OCI-LY1 (cell line): Measurements from ENCODE around the gene ANKFY1.

ENCODE experiments used
- H2AFZ ChIP-seq: fragments of 200-600 bp; sonication (generic), shearing (Covaris generic); 2 replicates; pipeline ENCODE4 v1.6.0; 2014; ENCODE audit warnings: antibody characterized with exemption, mild to moderate bottlenecking, low read length
- H3F3A ChIP-seq: fragments of 200-600 bp; sonication (generic), shearing (Covaris generic); 2 replicates; pipeline ENCODE4 v1.6.0; 2014; ENCODE audit warnings: mild to moderate bottlenecking, antibody characterized with exemption, low read length, moderate library complexity; ENCODE audit not compliant: insufficient read depth
- H3K27ac ChIP-seq: fragments of 200-600 bp; sonication (generic); 2 replicates; pipeline ENCODE4 v1.5.1; 2014; ENCODE audit warnings: low read length, mixed run types, mild to moderate bottlenecking, low read depth; ENCODE audit not compliant: poor library complexity, severe bottlenecking
- H3K27me3 ChIP-seq: fragments of 200-600 bp; sonication (generic); 2 replicates; pipeline ENCODE4 v1.6.0; 2014; ENCODE audit warnings: antibody characterized with exemption, mild to moderate bottlenecking, low read length, moderate library complexity; ENCODE audit not compliant: insufficient read depth
- H3K36me3 ChIP-seq: fragments of 200-600 bp; sonication (generic); 2 replicates; pipeline ENCODE4 v1.6.1; 2014; ENCODE audit warnings: mild to moderate bottlenecking, antibody characterized with exemption, low read length, moderate library complexity, mixed read lengths; ENCODE audit not compliant: insufficient read depth
- H3K4me1 ChIP-seq: fragments of 200-600 bp; sonication (generic); 2 replicates; pipeline ENCODE4 v1.5.1; 2014; ENCODE audit warnings: mild to moderate bottlenecking, low read length, moderate library complexity; ENCODE audit not compliant: insufficient read depth, severe bottlenecking
- H3K4me2 ChIP-seq: fragments of 200-600 bp; sonication (generic), shearing (Covaris generic); 2 replicates; pipeline ENCODE4 v1.6.1; 2014; ENCODE audit warnings: low read length
- H3K4me3 ChIP-seq: fragments of 200-600 bp; sonication (generic); 2 replicates; pipeline ENCODE4 v1.5.1; 2014; ENCODE audit warnings: low read length, low read depth, mild to moderate bottlenecking, mixed read lengths; ENCODE audit not compliant: poor library complexity, severe bottlenecking
- H3K79me2 ChIP-seq: fragments of 200-600 bp; shearing (Covaris generic); 2 replicates; pipeline ENCODE4 v1.6.1; 2016; ENCODE audit warnings: mixed run types, low read length, mixed read lengths; ENCODE audit not compliant: insufficient read depth
- H3K9ac ChIP-seq: fragments of 200-600 bp; sonication (generic), shearing (Covaris generic); 2 replicates; pipeline ENCODE4 v1.6.1; 2014; ENCODE audit warnings: mild to moderate bottlenecking, low read length, mixed read lengths
- H3K9me2 ChIP-seq: fragments of 200-600 bp; sonication (generic), shearing (Covaris generic); 2 replicates; pipeline ENCODE4 v1.6.1; 2014; ENCODE audit warnings: low read depth, mild to moderate bottlenecking, low read length, mixed read lengths
- H3K9me3 ChIP-seq: fragments of 200-600 bp; shearing (Covaris generic); 2 replicates; pipeline ENCODE4 v1.6.1; 2014; ENCODE audit warnings: low read length, mixed read lengths
- H4K20me1 ChIP-seq: fragments of 200-600 bp; sonication (generic), shearing (Covaris generic); 2 replicates; pipeline ENCODE4 v1.6.0; 2016; ENCODE audit warnings: mild to moderate bottlenecking, low read length; ENCODE audit not compliant: insufficient read depth
- CTCF ChIP-seq: fragments of 200-600 bp; sonication (generic), shearing (Covaris generic); IDR thresholded peaks from 2 replicates; pipeline ENCODE4 v1.5.1; 2017; ENCODE audit warnings: mild to moderate bottlenecking, antibody characterized with exemption, low read length, moderate library complexity, mixed read lengths
- EZH2 ChIP-seq: fragments of 200-600 bp; sonication (generic), shearing (Covaris generic); IDR thresholded peaks from 2 replicates; pipeline ENCODE4 v1.8.0; 2017; ENCODE audit warnings: borderline replicate concordance, mixed run types, mild to moderate bottlenecking, antibody characterized with exemption, low read length, moderate library complexity, mixed read lengths

ANKFY1 gene

GRCh38 chr17:4199818-4200402 is 63.9 kb downstream of the ANKFY1 start:
- Histone ChIP-seq H3K79me2 (no peaks in the 10 kb centered on the region), H3K9ac (no peak overlapping the region), H3K9me3 (no peaks in the 10 kb centered on the region), H2AFZ (no peak overlapping the region), H3K36me3 (peaks cover 57% of the 10 kb centered on the region), H4K20me1 (no peaks in the 10 kb centered on the region), H3K27me3 (no peaks in the 10 kb centered on the region), H3K27ac (no peak overlapping the region), H3K4me1 (no peaks in the 10 kb centered on the region), H3F3A (no peaks in the 10 kb centered on the region; the same call in 1 of the 2 replicates), H3K9me2 (no peaks in the 10 kb centered on the region), H3K4me2 (no peak overlapping the region), H3K4me3 (no peak overlapping the region)
- TF ChIP-seq EZH2 (no peak), CTCF (peak; percentile 69)

GRCh38 chr17:4198995-4199394 is 64.8 kb downstream of the ANKFY1 start:
- H3K36me3 ChIP-seq: peaks cover 57% of the 10 kb centered on the region

GRCh38 chr17:4195306-4195705 is 68.5 kb downstream of the ANKFY1 start:
- no peak overlapping the region for H3K4me3 ChIP-seq
- peaks cover 67% of the 10 kb centered on the region for H3K36me3 ChIP-seq
- no peak overlapping the region for H3K27ac ChIP-seq
- H4K20me1 ChIP-seq: no peaks in the 10 kb centered on the region
- H3F3A ChIP-seq: no peaks in the 10 kb centered on the region
- H3K4me2 ChIP-seq: no peak overlapping the region
- H3K9me3 ChIP-seq: no peaks in the 10 kb centered on the region
- no peak overlapping the region for H2AFZ ChIP-seq
- no peak for TF ChIP-seq CTCF
- no peak for TF ChIP-seq EZH2
- H3K4me1 ChIP-seq: no peaks in the 10 kb centered on the region
- H3K9me2 ChIP-seq: no peaks in the 10 kb centered on the region
- no peaks in the 10 kb centered on the region for H3K27me3 ChIP-seq
- no peaks in the 10 kb centered on the region for H3K79me2 ChIP-seq
- no peak overlapping the region for H3K9ac ChIP-seq

More at GRCh38 chr17:4198995-4199394, 64.8 kb downstream of the ANKFY1 start:
- Histone ChIP-seq H3K9me2 (no peaks in the 10 kb centered on the region), H3K27ac (no peak overlapping the region), H2AFZ (no peak overlapping the region), H3K9me3 (no peaks in the 10 kb centered on the region), H3K4me2 (no peak overlapping the region), H3F3A (no peaks in the 10 kb centered on the region; the same call in 1 of the 2 replicates), H3K4me3 (no peak overlapping the region), H4K20me1 (no peaks in the 10 kb centered on the region), H3K79me2 (no peaks in the 10 kb centered on the region), H3K9ac (no peak overlapping the region), H3K27me3 (no peaks in the 10 kb centered on the region), H3K4me1 (no peaks in the 10 kb centered on the region)
- TF ChIP-seq CTCF (no peak), EZH2 (no peak)
